ENCODE data around the gene PTPRG.
A peak's percentile ranks its signal among the peaks of the same experiment; 100 is the strongest.

Gene PTPRG

DNA sequence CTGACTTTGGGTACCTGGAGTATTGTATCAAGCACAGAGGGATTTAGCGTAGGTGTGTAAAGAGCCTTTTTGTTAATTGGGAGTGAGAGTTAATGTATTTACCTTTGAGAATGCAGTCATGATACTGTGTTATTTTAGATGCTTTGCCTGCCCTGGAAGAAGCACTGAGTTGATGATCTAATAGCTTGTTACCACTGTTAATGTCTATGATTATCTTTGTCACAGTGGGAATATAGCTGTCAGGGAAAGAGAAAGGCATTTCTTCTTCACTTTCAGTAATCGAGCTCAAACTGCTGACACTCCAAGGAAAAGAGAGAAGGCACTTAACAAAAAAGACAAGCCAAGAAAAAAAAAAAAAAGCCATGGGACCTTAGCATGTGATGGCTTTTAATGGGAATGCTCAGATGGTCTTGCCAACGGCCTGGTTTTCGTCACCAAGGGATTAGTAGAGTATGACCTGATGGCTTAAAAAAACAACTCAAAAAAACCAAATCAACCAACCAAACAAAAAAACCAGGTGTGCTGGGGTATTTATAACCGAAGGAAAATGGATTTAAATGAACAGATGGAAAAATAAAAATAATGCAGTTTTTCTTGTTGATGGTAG, 387.4 kb downstream of the PTPRG start:
- Histone ChIP-seq H3K27ac (no peak overlapping the region), H3K4me3 (no peak overlapping the region)

DNA sequence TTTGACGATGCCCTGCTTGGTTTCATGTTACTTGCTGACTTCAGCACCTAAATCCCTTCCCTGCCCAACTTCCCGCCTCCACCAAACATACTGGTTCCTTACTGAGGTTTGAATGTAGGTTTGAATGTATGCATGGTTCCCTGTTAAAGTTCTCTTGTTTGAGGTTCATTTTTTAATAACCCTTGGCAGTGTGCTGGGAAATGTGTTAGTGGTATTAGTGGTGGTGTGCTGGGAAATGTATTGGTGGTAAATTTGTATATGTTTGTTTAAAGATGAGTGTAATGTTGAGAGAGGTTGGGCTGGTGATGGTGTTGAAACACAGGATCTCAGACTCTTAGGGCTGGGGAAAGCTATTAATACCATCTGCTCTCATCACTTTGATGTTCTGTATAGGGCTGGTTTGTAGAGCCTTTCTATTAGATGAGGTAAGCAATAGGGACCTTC, 392.7 kb downstream of the PTPRG start:
- Histone ChIP-seq H3K4me3 (no peak overlapping the region), H3K27ac (peak overlapping the region in 2 of 21 experiments; percentile 27 to 46)

DNA sequence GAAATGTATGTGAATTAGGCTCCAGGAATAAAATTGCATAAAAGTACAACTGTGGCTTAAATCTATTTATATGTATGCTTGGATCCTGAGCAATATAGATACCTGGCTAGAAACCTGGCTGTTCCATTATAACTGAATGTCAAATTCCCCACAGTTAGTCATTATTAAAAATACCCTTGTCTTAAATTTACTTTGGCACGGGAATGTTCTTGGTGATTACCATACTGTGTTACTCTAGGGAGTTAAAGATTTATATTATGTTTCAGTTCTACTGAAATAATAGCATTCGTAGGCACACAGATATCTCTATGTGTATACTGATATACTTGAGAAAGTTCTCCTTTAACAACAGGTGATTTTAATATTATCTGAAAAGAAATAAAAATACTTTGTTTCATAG, 394.1 kb downstream of the PTPRG start:
- no peak overlapping the region for H3K4me3 ChIP-seq

DNA sequence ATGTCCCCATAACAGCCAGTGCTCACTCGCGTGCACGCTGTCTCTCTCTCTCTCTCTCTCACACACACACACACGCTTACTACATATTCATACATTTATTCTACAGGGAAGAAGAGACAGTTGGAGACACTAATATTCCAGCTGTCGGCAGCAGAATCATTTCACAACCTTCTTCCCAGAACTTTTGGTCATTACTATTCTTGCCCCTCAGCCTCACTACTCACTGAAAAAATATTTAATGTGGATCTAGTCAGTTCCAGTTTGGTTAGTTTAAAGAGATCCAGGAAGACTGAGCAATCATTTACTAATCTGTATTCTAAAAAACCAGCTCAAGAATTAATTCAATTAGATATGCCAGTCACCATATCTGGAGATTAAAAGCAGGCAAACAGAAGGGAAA, 394.9 kb downstream of the PTPRG start:
- Histone ChIP-seq H3K4me3 (no peak overlapping the region), H3K27ac (peak overlapping the region in 5 of 21 experiments; percentile 18 to 44 (median 31))

More for the DNA sequence above, 394.1 kb downstream of the PTPRG start:
- H3K27ac ChIP-seq, result peak overlapping the region in 2 of 21 experiments; percentile 31 to 44

DNA sequence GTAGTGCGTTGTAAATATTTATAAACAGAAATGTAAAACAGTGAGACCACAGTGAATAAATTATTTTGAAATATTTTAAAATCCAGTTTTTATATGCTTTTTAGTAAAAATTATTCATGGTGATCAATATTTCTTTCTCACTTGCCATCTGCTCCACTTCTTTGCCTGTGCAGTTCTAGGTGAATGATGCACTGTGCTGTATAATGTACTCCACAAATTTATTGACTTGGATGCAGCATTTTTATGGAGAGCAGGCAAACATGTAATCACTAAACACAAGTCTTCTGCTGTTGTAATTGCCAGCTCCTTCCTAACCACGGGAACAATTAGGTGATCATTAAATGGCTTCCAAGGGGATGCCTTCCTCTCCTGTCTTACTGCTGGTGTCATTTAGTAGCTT, 395.9 kb downstream of the PTPRG start:
- Histone ChIP-seq H3K4me3 (no peak overlapping the region), H3K27ac (peak overlapping the region in 2 of 21 experiments; percentile 28 to 44)

DNA sequence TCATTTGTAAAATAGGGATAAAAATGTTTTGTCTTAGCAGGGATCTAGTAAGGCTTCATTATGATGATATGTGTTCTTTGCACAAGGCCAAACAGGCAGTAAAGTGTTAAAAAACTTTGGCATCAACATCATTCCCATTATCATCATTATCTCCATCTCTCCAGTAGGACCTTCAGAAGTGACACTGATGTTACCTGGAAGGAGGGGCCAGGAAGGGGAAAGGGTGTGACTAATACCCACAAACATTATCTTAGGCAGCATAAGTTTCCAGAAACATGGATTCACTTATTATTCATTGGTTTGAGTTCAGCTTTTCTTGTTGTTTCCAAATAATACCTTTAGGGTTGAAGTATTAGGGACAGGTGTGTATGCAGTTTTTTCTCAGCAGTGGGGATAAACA, 399.6 kb downstream of the PTPRG start:
- no peak overlapping the region for H3K4me3 ChIP-seq
- no peak overlapping the region for H3K27ac ChIP-seq

DNA sequence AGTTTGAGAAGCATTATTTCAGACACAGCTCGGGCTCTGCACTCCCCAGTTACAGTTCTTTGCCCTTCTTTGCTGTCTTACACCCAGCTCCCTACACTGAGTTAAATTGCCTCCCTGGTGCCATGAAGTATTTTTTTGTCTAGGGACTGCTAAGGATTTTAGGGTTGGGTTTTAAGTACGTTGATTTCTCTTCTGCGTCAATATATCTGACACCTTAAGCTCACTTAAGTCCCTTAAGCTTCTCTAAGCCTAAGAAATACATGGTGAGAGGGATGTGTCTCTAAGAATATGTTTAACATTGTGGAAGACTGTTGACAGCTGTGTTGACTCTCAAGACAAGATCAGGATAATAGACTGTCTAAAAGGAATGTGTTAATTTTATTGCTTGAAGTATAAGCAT, 400.5 kb downstream of the PTPRG start:
- H3K4me3 ChIP-seq, result no peak overlapping the region
- no peak overlapping the region for H3K27ac ChIP-seq

DNA sequence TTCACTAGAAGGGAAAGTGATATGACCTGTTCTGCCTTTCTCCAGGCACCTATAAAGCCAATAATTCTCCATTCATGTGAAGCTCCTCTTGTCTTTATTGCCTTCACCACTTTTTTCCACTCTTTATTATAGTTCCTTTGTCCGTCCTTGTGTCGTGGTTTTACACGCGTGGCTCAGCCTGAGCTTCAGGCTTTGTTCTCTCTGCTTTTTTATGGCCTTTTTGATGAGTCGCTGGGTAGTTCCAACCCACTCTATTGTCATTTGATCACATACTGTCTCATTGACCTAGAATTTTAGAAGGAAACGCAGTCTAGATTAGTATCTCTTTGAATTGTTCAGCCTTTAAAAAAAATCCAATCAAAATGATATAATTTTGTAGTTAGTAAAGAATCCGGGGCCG, 403.2 kb downstream of the PTPRG start:
- no peak overlapping the region for H3K27ac ChIP-seq

DNA sequence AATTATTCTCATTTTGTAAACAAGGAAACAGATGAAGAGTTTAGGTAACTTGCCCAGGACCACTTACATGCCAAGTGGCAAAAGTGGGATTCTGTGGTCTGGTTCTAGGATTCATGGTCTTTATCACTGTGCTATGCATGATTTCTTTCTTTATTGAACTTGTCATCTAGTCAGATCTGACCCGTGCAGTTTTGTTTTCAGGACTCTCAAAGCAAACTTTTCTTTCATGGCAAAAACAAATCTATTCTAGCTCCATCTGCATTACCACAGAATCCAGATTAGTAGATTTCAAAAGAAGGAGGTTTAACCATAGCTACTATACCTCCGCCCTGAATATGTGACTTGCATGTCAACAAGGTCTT, 404.4 kb downstream of the PTPRG start:
- H3K27ac ChIP-seq, result no peak overlapping the region

More for the DNA sequence above, 403.2 kb downstream of the PTPRG start:
- no peak overlapping the region for H3K4me3 ChIP-seq

DNA sequence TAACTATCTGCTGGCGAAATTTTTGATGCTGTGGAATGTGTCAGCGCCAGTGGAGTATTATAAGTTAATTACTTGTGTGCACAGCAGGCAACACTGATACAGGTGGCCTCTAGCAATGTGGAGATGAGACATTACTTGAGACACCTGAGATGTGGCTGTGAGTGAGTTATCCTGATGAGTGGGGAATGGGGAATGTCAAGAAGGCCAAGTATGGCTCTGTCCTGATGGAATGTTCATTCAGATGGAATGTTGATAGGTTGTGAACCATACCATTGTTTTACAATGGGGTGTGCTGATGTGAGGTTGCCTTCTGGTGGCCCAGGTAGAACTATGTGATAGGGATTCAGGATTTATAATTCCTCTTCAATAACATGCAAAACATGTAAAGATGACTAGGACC, 404.8 kb downstream of the PTPRG start:
- Histone ChIP-seq H3K27ac (no peak overlapping the region), H3K4me3 (no peak overlapping the region)

More for the DNA sequence above, 404.4 kb downstream of the PTPRG start:
- H3K4me3 ChIP-seq, result no peak overlapping the region

DNA sequence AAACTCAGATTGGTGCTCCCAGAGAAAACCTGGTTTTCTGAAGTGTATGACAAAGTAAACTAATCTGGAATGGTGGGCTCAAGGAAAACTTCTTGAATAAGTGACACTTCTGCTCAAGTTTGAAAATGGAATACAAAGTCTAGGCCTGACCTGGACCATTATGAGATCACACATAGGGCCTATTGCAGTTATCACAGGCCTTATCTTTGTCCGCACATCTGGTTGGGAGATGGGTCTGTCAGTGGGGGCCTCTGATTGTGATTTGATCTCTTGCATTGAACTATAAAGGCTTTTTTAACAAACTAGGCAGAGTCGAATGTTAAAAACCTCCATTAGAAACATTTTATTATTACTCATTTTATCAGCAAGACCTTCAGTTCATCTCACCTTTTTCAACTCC, 405.6 kb downstream of the PTPRG start:
- Histone ChIP-seq H3K4me3 (no peak overlapping the region), H3K27ac (no peak overlapping the region)

DNA sequence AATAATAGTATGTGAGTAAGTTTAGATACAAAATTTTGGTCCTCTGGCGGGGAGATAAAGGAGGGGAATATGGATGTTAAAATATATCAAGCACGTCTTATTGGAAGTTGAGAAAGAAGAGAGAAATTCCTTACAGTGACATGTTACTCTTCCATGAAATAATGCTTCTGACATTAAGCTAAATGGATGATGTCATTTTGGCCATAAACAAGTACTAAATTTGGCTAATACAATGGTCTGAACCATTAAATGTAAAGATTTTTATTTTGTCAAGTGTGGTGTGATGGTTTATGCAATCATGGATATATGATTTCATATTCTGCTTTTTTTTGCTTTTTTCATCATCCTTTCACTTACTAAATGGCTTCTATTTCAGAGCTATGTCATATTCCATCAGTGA, 406.6 kb downstream of the PTPRG start:
- Histone ChIP-seq H3K4me3 (no peak overlapping the region), H3K27ac (no peak overlapping the region)

DNA sequence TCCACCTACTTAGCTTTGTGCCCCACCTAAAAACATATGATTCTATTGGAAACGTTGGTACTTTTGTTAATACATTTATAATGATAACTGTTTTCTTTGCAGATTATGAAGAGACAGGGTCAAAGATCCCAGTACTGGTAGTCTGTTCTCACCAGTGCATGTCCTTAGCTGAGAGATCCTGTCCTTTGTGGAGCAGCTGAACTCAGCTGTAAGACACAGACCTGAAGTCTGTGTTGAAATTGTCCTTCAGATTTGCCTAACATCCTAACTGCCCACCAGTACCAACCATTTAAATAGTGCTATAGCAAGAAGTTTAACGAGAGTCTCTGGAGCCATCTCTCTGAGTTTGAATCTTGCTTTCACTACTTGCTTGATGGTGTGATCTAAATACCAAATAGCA, 413.3 kb downstream of the PTPRG start:
- H3K4me3 ChIP-seq, result no peak overlapping the region
- no peak overlapping the region for H3K27ac ChIP-seq

DNA sequence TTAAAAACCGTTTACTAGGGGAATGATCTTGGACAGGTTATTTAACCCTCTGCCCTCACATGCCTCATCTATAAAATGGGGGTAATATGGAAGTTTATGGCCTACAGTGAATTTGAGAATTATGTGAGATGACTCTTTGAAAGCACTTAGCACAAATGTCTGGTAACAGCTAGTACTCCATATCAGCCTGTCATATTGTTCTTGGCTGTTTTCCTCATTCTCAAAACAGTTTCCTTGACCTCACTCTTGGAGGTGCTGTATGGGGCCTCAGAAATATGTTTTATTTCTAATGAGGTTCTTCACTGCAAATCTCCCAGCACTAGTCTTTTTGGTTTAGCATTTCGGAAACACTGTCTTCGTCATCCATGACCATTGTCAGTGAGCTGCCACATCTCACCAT, 413.8 kb downstream of the PTPRG start:
- no peak overlapping the region for H3K27ac ChIP-seq

DNA sequence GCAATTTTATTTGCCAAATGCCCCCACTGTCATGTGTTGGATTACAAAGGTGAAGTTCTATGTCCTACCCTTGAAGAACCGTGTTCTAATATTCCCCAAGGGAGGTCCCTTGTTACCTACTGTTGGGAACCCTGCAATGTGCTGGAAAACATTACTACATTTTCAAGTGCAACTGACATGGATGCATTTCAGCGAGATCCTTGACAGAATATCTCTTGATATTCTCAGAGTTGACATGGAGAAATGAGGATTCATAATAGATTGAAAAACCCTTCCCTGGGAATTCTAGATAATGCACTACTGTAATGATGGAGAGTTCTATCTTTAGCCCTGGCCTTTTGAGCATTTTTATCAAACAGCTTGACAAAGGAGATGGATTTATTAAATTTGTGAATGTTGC, 414.6 kb downstream of the PTPRG start:
- Histone ChIP-seq H3K4me3 (no peak overlapping the region), H3K27ac (no peak overlapping the region)

More for the DNA sequence above, 413.8 kb downstream of the PTPRG start:
- no peak overlapping the region for H3K4me3 ChIP-seq

DNA sequence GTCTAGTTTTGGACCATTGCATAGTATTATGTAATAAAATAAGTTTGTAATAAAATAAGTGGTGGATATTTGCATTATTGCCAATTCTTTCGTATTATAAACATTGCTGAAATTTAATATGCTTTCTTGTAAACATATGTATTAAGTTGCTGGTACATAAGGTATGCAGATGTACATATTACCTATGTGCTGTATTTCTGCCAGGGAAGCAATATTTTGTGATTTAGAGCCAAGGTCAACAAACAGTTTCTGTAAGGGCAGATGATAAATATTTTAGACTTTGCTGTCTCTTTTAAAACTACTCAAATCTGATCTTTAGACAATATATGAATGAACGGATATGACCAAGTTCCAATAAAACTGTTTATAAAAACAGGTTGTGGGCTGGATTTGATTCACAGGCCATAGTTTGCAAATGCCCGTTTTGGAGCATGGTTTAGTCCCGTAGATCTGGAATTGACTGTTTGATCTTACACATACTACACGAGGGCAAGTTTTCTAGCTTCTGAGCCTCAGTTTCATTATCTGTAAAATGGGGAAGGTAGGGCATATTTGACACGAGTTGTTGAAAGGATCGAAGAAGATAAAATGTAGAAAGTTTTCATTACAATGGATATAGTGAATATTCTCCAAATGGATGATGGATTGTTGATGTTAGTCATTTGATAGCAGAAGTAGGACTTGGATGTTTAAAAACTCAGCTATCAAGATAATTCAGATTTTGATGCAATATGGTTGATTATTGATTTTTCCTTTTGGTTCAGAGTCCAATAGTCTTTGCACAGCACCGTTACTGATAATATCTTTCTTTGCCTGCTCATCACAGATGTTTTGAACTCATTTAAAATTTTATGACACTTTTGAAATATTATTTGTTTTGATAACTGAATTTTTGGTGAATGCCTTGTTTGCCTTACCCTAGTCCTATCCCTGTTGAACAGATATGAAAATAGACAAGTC, 417.4 kb downstream of the PTPRG start:
- Histone ChIP-seq H3K4me3 (no peak overlapping the region), H3K27ac (no peak overlapping the region)

DNA sequence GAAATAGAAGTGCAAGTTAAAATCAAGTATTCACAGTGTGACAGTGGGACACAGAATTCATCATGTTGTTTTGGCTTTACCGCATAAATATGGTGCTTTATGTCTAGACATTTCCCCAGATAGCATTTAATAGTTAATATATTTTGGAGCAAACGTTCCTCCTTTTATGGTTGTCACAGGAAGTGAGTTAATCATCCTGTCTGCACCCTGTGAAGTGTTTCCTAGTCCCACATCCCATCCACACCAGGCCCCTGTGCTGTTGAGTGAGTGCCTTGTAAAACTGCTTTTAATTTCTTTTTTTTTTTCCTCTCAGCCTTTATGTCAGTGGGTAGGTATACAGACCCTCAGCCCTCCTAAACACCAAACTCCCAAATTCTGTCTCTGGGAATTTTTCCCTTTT, 418.3 kb downstream of the PTPRG start:
- H3K27ac ChIP-seq, result peak overlapping the region in 1 of 21 experiments; percentile 40
- no peak overlapping the region for H3K4me3 ChIP-seq

DNA sequence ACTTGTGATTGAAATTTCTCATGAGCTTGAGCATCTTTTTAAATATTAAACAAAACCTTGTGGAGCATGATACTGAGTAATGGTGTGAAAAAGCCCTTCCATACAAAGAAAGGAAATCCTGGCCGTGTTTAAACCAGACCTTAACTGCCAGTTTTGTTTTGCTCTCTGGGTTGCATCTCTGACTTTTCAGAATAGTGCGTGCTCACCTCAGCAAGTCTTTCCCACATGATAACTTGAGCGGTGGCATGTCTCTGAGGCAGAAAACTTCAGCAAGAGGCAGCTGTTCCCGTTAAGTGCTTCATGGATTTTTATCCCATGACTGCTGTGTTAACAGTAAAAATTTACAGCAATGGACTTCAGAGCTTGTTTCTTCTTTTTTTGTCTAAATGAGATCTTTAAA, 418.7 kb downstream of the PTPRG start:
- peak overlapping the region in 1 of 21 experiments; percentile 40 for H3K27ac ChIP-seq
- no peak overlapping the region for H3K4me3 ChIP-seq

DNA sequence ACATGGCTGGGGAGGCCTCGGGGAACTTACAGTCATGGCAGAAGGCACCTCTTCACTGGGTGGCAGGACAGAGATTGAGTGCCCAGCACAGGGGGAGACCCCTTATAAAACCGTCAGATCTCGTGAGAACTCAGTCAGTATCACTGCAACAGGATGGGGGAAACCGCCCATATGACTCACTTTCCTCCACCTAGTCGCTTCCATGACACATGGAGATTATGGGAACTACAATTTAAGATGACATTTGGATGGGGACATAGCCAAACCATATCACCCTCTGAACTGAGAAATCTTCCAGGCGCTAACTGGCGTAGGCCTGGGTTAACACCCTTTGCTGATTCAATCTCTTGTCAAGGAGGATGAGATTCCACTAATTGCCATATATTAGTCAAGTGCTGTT, 419.7 kb downstream of the PTPRG start:
- Histone ChIP-seq H3K4me3 (no peak overlapping the region), H3K27ac (peak overlapping the region in 1 of 21 experiments; percentile 9)

DNA sequence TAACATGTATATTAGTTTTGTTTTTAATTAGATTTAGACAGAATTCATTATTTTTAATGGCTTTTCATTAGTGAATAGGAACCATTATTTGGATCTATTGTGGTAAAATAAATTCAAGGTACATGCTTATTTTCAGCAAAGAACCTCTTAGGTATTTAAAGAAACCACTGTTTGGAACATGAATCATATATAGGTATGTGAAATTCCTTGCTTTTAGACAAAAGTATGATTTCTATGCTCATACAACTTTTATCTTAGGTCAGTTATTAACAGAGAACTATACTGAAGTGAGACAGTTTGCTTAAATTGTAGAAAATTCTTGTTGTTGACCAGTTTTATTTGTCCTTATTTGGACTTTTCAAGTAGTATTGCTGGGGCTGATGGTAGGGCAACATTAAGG, 422.1 kb downstream of the PTPRG start:
- no peak overlapping the region for H3K27ac ChIP-seq

DNA sequence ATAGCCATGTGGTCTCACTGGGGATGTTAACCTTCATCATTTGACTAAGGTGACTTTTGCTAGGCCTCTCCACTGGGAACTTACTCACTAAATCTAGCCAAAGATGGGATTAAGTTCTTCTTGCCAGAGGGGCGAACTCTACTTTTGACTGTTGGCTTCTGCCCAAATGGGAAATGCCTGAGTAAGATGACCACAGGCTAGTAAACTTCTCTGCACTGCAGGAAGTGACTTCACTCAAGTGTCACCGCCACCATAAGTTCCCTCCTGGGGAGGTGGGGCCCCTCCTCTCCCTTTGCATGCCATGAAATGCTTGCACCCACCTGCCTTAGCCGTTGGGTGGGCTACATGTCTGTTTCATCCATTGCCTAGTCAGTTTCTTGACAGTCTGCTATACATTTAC, 423.6 kb downstream of the PTPRG start:
- Histone ChIP-seq H3K27ac (no peak overlapping the region), H3K4me3 (no peak overlapping the region)

More for the DNA sequence above, 422.1 kb downstream of the PTPRG start:
- no peak overlapping the region for H3K4me3 ChIP-seq
